Measurements from ENCODE around the gene UMAD1.

The UMAD1 gene

GRCh38 chr7:7921830-7922229 lies 281.3 kb downstream of the UMAD1 start:
- no peak overlapping the region for H3K4me3 ChIP-seq (ENCODE audit: low read length)
- no peak for TF ChIP-seq ZNF274 (IDR thresholded peaks at IDR 0.05; ENCODE audit: low read depth, low read length)

GRCh38 chr7:7922684-7923385 lies 282.3 kb downstream of the UMAD1 start:
- H3K4me3 ChIP-seq (ENCODE audit: low read length), result no peak overlapping the region
- no peak for TF ChIP-seq ZNF274 (IDR thresholded peaks at IDR 0.05; ENCODE audit: low read depth, low read length)

- H3K4me3 ChIP-seq (ENCODE audit: low read length), result no peak overlapping the region
- no peak for TF ChIP-seq ZNF274 (IDR thresholded peaks at IDR 0.05; ENCODE audit: low read depth, low read length)
These were observed 283.3 kb downstream of the UMAD1 start for GRCh38 chr7:7923818-7924217.

DNA sequence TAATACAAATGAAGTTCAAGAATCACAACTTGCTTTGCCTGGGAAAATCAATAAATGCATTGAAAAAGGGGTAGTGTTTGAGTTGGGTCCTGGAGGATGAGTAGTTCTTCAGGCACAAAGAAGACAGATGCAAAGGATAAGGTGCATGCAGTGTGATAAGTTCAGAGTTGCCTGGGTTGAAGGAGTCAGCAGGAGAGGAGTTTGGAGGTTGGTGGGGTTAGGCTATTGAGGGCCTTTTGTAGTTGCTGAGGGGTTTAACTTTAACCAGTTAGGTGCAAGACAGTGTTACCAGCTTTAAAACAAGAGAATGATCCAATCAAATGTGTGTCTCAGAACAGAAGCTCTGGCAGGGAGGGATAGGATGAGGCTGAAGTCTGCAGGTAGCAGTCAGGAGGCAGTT lies 283.8 kb downstream of the UMAD1 start:
- TF ChIP-seq ZNF274 (IDR thresholded peaks at IDR 0.05; ENCODE audit: low read depth, low read length), result no peak
- no peak overlapping the region for H3K4me3 ChIP-seq (ENCODE audit: low read length)

Measured in GM08714 (cell line).